Fibroblast of lung (primary cell): ENCODE measurements around the gene KCNE3.

Experiments used
- EZH2 ChIP-seq: IDR thresholded peaks from 2 replicates; pipeline ENCODE4 v1.5.1; 2012; ENCODE audit warnings: low read length, control low read depth, mild to moderate bottlenecking; ENCODE audit errors: missing control alignments
- TF ChIP-seq, protein P1 (sequence below), 2 donors: IDR thresholded peaks in 1 of 2; conservative IDR thresholded peaks in 1 of 2; 1 replicate in 1 of 2; 2 replicates in 1 of 2; pipeline ENCODE4 v1.5.1; 2011 to 2012; ENCODE audit warnings: low read length in 2 of 2, control low read depth in 1 of 2, inconsistent platforms in 1 of 2, low read depth in 1 of 2, mild to moderate bottlenecking in 1 of 2

DNA sequence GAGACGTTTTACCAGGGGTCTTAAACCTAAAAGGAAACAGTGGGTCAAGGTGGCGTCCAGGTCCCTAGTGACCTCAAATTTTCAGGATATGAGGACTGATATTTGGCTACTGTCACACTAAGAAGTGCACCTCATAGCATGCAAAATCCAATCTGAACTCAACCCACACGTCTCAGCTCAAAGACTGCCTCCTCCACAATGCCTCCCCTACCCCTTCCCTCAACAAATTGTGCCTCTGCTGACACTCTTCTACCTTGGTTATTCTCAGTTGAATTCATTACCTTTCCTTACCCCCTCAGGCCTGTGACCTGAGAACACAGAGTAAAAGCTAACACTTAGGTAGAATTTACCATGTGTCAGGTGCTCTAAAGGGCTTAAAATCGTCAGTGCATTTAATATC is 38.6 kb upstream of the KCNE3 start:
- TF ChIP-seq, protein P1, sequence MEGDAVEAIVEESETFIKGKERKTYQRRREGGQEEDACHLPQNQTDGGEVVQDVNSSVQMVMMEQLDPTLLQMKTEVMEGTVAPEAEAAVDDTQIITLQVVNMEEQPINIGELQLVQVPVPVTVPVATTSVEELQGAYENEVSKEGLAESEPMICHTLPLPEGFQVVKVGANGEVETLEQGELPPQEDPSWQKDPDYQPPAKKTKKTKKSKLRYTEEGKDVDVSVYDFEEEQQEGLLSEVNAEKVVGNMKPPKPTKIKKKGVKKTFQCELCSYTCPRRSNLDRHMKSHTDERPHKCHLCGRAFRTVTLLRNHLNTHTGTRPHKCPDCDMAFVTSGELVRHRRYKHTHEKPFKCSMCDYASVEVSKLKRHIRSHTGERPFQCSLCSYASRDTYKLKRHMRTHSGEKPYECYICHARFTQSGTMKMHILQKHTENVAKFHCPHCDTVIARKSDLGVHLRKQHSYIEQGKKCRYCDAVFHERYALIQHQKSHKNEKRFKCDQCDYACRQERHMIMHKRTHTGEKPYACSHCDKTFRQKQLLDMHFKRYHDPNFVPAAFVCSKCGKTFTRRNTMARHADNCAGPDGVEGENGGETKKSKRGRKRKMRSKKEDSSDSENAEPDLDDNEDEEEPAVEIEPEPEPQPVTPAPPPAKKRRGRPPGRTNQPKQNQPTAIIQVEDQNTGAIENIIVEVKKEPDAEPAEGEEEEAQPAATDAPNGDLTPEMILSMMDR (conservative IDR thresholded peaks at IDR 0.05 in 1 of 2, IDR thresholded peaks at IDR 0.05 in 1 of 2; ENCODE audit: low read depth in 1 of 2, low read length in 2 of 2), result no peak
- no peak for TF ChIP-seq EZH2
